B cell (primary cell): Measurements from ENCODE around the gene OR8H2. TPM values are rescaled to one million over a fixed set of nuclear protein-coding genes. Genes with fewer than 3 reads are reported as not detected.

ENCODE experiments used
- ATAC-seq: fragments of 200-7000 bp; cut with Tn5 transposase; one replicate; pipeline ENCODE4 v1.10.0; 2021; ENCODE audit warnings: low read depth, mild to moderate bottlenecking, moderate number of reproducible peaks, moderate library complexity
- CTCF ChIA-PET: fragments of 350-600 bp; sonication (Branson Sonifier 250); formaldehyde crosslinking; loops from one replicate; lab custom pipeline; 2021; ENCODE audit warnings: antibody characterized with exemption, inconsistent platforms; lab: Charles Lee
- POLR2A ChIA-PET: fragments of 350-600 bp; sonication (Branson Sonifier 250); formaldehyde crosslinking; loops from one replicate; lab custom pipeline; 2021; ENCODE audit warnings: antibody characterized with exemption; lab: Charles Lee
- DNase-seq: peaks from one replicate; pipeline ENCODE4 v3.0.0; 2013
- H2AFZ ChIP-seq: 2 replicates; pipeline ENCODE4 v1.6.1; 2012; ENCODE audit warnings: mild to moderate bottlenecking, low read depth, low read length; ENCODE audit not compliant: insufficient read depth, poor library complexity, severe bottlenecking
- H3K27ac ChIP-seq, 2 donors: 1 replicate in 1 of 2; 2 replicates in 1 of 2; pipeline ENCODE4 v1.5.1; 2012 to 2013; ENCODE audit warnings: low read length in 2 of 2, mild to moderate bottlenecking in 2 of 2, moderate library complexity in 1 of 2
- H3K27me3 ChIP-seq, 4 experiments: fragments of 200-600 bp in 1 of 4; sonication (generic) in 1 of 4; replicated peaks in 1 of 4; 1 replicate in 2 of 4; 2 replicates in 2 of 4; pipeline versions ENCODE4 v1.6.1 to v1.7.0; 2013 to 2016; ENCODE audit warnings: low read length in 3 of 4, mild to moderate bottlenecking in 2 of 4, mixed read lengths in 1 of 4, moderate library complexity in 1 of 4; ENCODE audit not compliant: insufficient read depth in 4 of 4, control insufficient read depth in 3 of 4; ENCODE audit errors: control extremely low read depth in 1 of 4
- H3K36me3 ChIP-seq, 2 experiments: replicated peaks in 1 of 2; 1 replicate in 1 of 2; 2 replicates in 1 of 2; pipeline versions ENCODE4 v1.6.1 to v1.7.1; 2013; ENCODE audit warnings: low read length in 1 of 2; ENCODE audit not compliant: insufficient read depth in 2 of 2, control insufficient read depth in 1 of 2; ENCODE audit errors: control extremely low read depth in 1 of 2, extremely low read depth in 1 of 2
- H3K4me1 ChIP-seq, 2 donors: fragments of 200-600 bp in 1 of 2; sonication (generic) in 1 of 2; 1 replicate in 1 of 2; 2 replicates in 1 of 2; pipeline versions ENCODE4 v1.5.1 to v1.6.1; 2013 to 2017; ENCODE audit warnings: low read length in 2 of 2; ENCODE audit not compliant: control insufficient read depth in 2 of 2, insufficient read depth in 2 of 2
- H3K4me2 ChIP-seq: replicated peaks from 2 replicates; pipeline ENCODE3; 2012; ENCODE audit warnings: mild to moderate bottlenecking, low read depth, low read length; ENCODE audit not compliant: poor library complexity, severe bottlenecking
- H3K4me3 ChIP-seq, 5 experiments: fragments of 200-600 bp in 1 of 5; sonication (generic) in 1 of 5; 1 replicate in 3 of 5; 2 replicates in 2 of 5; pipeline versions ENCODE4 v1.5.1 to v1.7.0; 2011 to 2016; ENCODE audit warnings: low read length in 4 of 5, mild to moderate bottlenecking in 4 of 5, low read depth in 2 of 5, control low read depth in 1 of 5, moderate library complexity in 1 of 5; ENCODE audit not compliant: insufficient read depth in 1 of 5; ENCODE audit errors: control extremely low read depth in 1 of 5, extremely low read depth in 1 of 5
- H3K79me2 ChIP-seq: fragments of 200-600 bp; sonication (generic); one replicate; pipeline ENCODE4 v1.6.0; 2016; ENCODE audit warnings: low read length; ENCODE audit not compliant: control insufficient read depth, insufficient read depth
- H3K9ac ChIP-seq: fragments of 200-600 bp; sonication (generic); 2 replicates; pipeline ENCODE4 v1.6.1; 2017; ENCODE audit warnings: mild to moderate bottlenecking, low read length, moderate library complexity
- H3K9me3 ChIP-seq, 3 donors: one replicate each; pipeline versions ENCODE4 v1.6.1 to v1.7.1; 2013; ENCODE audit warnings: low read length in 2 of 3; ENCODE audit not compliant: control insufficient read depth in 2 of 3, insufficient read depth in 1 of 3; ENCODE audit errors: control extremely low read depth in 1 of 3
- H4K20me1 ChIP-seq: 2 replicates; pipeline ENCODE4 v1.6.0; 2012; ENCODE audit warnings: mild to moderate bottlenecking, low read length; ENCODE audit not compliant: insufficient read depth, control insufficient read depth, poor library complexity, severe bottlenecking
- H3K27ac Mint-ChIP-seq: one replicate; pipeline ENCODE4 v1.8.0; 2021; ENCODE audit warnings: mixed read lengths
- H3K27me3 Mint-ChIP-seq: one replicate; pipeline ENCODE4 v1.8.0; 2021; ENCODE audit warnings: mixed read lengths
- H3K4me1 Mint-ChIP-seq: one replicate; pipeline ENCODE4 v1.8.0; 2021; ENCODE audit warnings: mixed read lengths
- H3K4me3 Mint-ChIP-seq: one replicate; pipeline ENCODE4 v1.8.0; 2021; ENCODE audit warnings: mixed read lengths
- H3K9me3 Mint-ChIP-seq: one replicate; pipeline ENCODE4 v1.8.0; 2022; ENCODE audit warnings: mixed read lengths; ENCODE audit not compliant: insufficient read depth
- EZH2 ChIP-seq: IDR thresholded peaks from 2 replicates; pipeline ENCODE4 v1.6.1; 2012; ENCODE audit warnings: borderline replicate concordance, low read depth, mild to moderate bottlenecking, moderate library complexity, low read length; ENCODE audit not compliant: insufficient read depth, poor library complexity, severe bottlenecking
- WGBS: methylation state at CpG from one replicate; pipeline ENCODE4 v1.1.5; 2013; ENCODE audit warnings: missing lambda C conversion rate; ENCODE audit not compliant: insufficient coverage; 5-methylcytosine and 5-hydroxymethylcytosine counted together
- intact Hi-C: fragments of 100-400 bp; cut with micrococcal nuclease; formaldehyde crosslinking; loops from one replicate; pipeline ENCODE4 v1.10.0; 2022
- polyA plus RNA-seq: library from polyadenylated mRNA; depleted of rRNA; stranded (reverse); fragments of >200 nt; gene quantifications from 2 replicates; pipeline ENCODE4 v1.2.3, GENCODE V29; 2012
- small RNA-seq: library from RNA; depleted of rRNA; stranded (forward); fragments of <200 nt; gene quantifications from one replicate; pipeline ENCODE3, GENCODE V24; 2012; ENCODE audit warnings: low replicate concordance, low read depth; ENCODE audit not compliant: insufficient read length
- total RNA-seq, 2 donors: library from RNA; stranded (reverse); fragments of 120-200 nt in 1 of 2; gene quantifications; 1 replicate in 1 of 2; 2 replicates in 1 of 2; pipeline versions ENCODE4 v1.2.3 to v1.2.4, GENCODE V29; 2013 to 2022
- TF ChIP-seq, protein P1 (sequence below): fragments of 200-600 bp; IDR thresholded peaks from one replicate; pipeline ENCODE4 v1.8.0; 2022; ENCODE audit warnings: antibody characterized with exemption, mild to moderate bottlenecking

OR8H2 gene
- total and polyA plus RNA-seq, 2 donors (not counting 1 experiment from before 2014, with no cell fraction given): not detected

DNA sequence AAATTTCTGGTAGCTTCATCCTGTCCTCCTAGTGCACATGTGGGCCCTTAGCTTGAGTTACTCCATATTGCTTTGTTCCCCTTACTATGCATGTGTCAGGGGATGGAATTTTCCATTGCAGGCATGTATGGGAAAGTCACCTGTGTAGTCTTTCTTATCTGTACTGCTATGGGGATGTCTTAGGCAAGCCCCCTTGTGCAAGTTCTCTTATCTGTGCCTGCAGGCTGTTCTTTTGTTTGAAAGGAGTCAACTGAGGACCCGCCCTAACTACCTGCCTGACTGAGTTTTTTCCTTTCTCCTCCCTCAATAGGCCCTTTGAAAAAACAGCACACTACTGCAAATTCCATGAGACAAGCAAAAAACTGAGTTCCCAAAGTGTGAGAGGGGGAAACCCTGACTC is 47.9 kb downstream of the OR8H2 start:
- CTCF ChIA-PET: no interaction called here
- no peaks in the 10 kb centered on the region for H3K4me1 Mint-ChIP-seq
- TF ChIP-seq EZH2: no peak
- TF ChIP-seq, protein P1, sequence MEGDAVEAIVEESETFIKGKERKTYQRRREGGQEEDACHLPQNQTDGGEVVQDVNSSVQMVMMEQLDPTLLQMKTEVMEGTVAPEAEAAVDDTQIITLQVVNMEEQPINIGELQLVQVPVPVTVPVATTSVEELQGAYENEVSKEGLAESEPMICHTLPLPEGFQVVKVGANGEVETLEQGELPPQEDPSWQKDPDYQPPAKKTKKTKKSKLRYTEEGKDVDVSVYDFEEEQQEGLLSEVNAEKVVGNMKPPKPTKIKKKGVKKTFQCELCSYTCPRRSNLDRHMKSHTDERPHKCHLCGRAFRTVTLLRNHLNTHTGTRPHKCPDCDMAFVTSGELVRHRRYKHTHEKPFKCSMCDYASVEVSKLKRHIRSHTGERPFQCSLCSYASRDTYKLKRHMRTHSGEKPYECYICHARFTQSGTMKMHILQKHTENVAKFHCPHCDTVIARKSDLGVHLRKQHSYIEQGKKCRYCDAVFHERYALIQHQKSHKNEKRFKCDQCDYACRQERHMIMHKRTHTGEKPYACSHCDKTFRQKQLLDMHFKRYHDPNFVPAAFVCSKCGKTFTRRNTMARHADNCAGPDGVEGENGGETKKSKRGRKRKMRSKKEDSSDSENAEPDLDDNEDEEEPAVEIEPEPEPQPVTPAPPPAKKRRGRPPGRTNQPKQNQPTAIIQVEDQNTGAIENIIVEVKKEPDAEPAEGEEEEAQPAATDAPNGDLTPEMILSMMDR: no peak
- POLR2A ChIA-PET: no interaction called here
- H3K9ac ChIP-seq: no peak overlapping the region
- intact Hi-C loops: no loop called here
- H2AFZ ChIP-seq: no peak overlapping the region
- H3K9me3 Mint-ChIP-seq: peaks cover 22% of the 10 kb centered on the region
- no peaks in the 10 kb centered on the region for H4K20me1 ChIP-seq
- no peak overlapping the region for H3K27ac ChIP-seq
- no peaks in the 10 kb centered on the region for H3K79me2 ChIP-seq
- no peaks in the 10 kb centered on the region for H3K27me3 ChIP-seq
- no peak overlapping the region for H3K4me2 ChIP-seq
- no CpG with 5 or more reads among the region's 1 CpG for WGBS
- H3K4me3 ChIP-seq: no peak overlapping the region
- no peaks in the 10 kb centered on the region for H3K4me1 ChIP-seq
- no peak overlapping the region for H3K27ac Mint-ChIP-seq
- DNase-seq (no peak), ATAC-seq (no peak)
- no peak overlapping the region for H3K4me3 Mint-ChIP-seq
- H3K36me3 ChIP-seq: no peaks in the 10 kb centered on the region
- H3K9me3 ChIP-seq: peaks cover 0 to 10% (median 2%) of the 10 kb centered on the region in 3 donors
- no peaks in the 10 kb centered on the region for H3K27me3 Mint-ChIP-seq

DNA sequence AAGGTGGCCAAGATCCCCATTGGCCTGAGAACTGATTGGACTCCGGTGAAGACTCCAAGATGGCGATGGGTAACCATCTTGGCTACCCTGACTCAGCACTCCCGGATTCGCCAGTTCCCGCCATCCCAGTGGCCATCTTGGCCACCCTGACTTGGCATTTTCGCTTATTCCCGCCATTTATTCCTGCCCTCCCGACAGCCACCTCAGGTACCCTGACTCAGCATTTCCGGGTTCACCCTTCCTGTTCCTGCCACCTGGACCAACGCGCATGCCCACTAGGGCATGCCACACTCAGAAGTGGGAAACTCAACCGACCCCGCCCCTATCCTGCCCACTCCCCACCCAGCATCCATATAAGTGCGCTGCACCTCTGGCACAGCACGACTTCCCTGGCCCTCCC is 48.8 kb downstream of the OR8H2 start:
- no peak overlapping the region for H3K4me3 ChIP-seq
- no peak for ATAC-seq
- no peak overlapping the region for H2AFZ ChIP-seq
- H3K4me2 ChIP-seq: no peak overlapping the region
- intact Hi-C loops: no loop called here
- no peaks in the 10 kb centered on the region for H4K20me1 ChIP-seq
- no peaks in the 10 kb centered on the region for H3K36me3 ChIP-seq
- no peak overlapping the region for H3K4me3 Mint-ChIP-seq
- H3K79me2 ChIP-seq: no peaks in the 10 kb centered on the region
- no peak overlapping the region for H3K27ac Mint-ChIP-seq
- WGBS: 96% methylated on average over 15 of the region's 15 CpGs
- no peak for DNase-seq
- CTCF ChIA-PET: no interaction called here
- peaks cover 22% of the 10 kb centered on the region for H3K9me3 Mint-ChIP-seq
- no peaks in the 10 kb centered on the region for H3K27me3 ChIP-seq
- H3K9me3 ChIP-seq: peaks cover 0 to 10% (median 2%) of the 10 kb centered on the region in 3 donors
- H3K27ac ChIP-seq: no peak overlapping the region
- H3K27me3 Mint-ChIP-seq: no peaks in the 10 kb centered on the region
- no peaks in the 10 kb centered on the region for H3K4me1 ChIP-seq
- POLR2A ChIA-PET: no interaction called here
- TF ChIP-seq EZH2: no peak
- TF ChIP-seq, protein P1: no peak
- no peaks in the 10 kb centered on the region for H3K4me1 Mint-ChIP-seq
- no peak overlapping the region for H3K9ac ChIP-seq

Small RNA genes lying within 50 kb of the gene (small RNA-seq; reads per million reads assigned to genes)
- gene OR8I4P: not detected

Other genes with a start within 250 kb of the OR8H2 start
- gene TRIM51, start 220.4 kb upstream of the OR8H2 start, total RNA-seq: not detected in 2 replicates
- not detected in 2 replicates for gene TRIM51, start 220.4 kb upstream of the OR8H2 start, polyA plus RNA-seq
- not detected in 2 replicates for gene OR5W2, start 189.1 kb upstream of the OR8H2 start, total RNA-seq
- gene OR5W2, start 189.1 kb upstream of the OR8H2 start, polyA plus RNA-seq: not detected in 2 replicates
- gene OR5I1, start 167.3 kb upstream of the OR8H2 start, total RNA-seq: not detected in 2 replicates
- gene OR5I1, start 167.3 kb upstream of the OR8H2 start, polyA plus RNA-seq: not detected in 2 replicates
- not detected in 2 replicates for gene OR10AG1, start 133.7 kb upstream of the OR8H2 start, total RNA-seq
- not detected in 2 replicates for gene OR10AG1, start 133.7 kb upstream of the OR8H2 start, polyA plus RNA-seq
- not detected in 2 replicates for gene OR5F1, start 109.1 kb upstream of the OR8H2 start, total RNA-seq
- gene OR5F1, start 109.1 kb upstream of the OR8H2 start, polyA plus RNA-seq: not detected in 2 replicates
- not detected in 2 replicates for gene OR5AS1, start 76.0 kb upstream of the OR8H2 start, total RNA-seq
- not detected in 2 replicates for gene OR5AS1, start 76.0 kb upstream of the OR8H2 start, polyA plus RNA-seq
- gene OR8I2, start 10.4 kb upstream of the OR8H2 start, total RNA-seq: not detected in 2 replicates
- gene OR8I2, start 10.4 kb upstream of the OR8H2 start, polyA plus RNA-seq: not detected in 2 replicates
- gene OR8H3, start 18.7 kb downstream of the OR8H2 start, total RNA-seq: not detected in 2 replicates
- gene OR8H3, start 18.7 kb downstream of the OR8H2 start, polyA plus RNA-seq: not detected in 2 replicates
- not detected in 2 replicates for gene OR8J3, start 36.5 kb downstream of the OR8H2 start, total RNA-seq
- gene OR8J3, start 36.5 kb downstream of the OR8H2 start, polyA plus RNA-seq: not detected in 2 replicates
- not detected in 2 replicates for gene OR8K5, start 56.6 kb downstream of the OR8H2 start, total RNA-seq
- gene OR8K5, start 56.6 kb downstream of the OR8H2 start, polyA plus RNA-seq: not detected in 2 replicates
- not detected in 2 replicates for gene OR5J2, start 72.9 kb downstream of the OR8H2 start, total RNA-seq
- gene OR5J2, start 72.9 kb downstream of the OR8H2 start, polyA plus RNA-seq: not detected in 2 replicates
- gene OR5T2, start 130.6 kb downstream of the OR8H2 start, total RNA-seq: not detected in 2 replicates
- gene OR5T2, start 130.6 kb downstream of the OR8H2 start, polyA plus RNA-seq: not detected in 2 replicates
- gene OR5T3, start 148.6 kb downstream of the OR8H2 start, total RNA-seq: not detected in 2 replicates
- gene OR5T3, start 148.6 kb downstream of the OR8H2 start, polyA plus RNA-seq: not detected in 2 replicates
- gene OR5T1, start 170.5 kb downstream of the OR8H2 start, total RNA-seq: not detected in 2 replicates
- gene OR5T1, start 170.5 kb downstream of the OR8H2 start, polyA plus RNA-seq: not detected in 2 replicates
- not detected in 2 replicates for gene OR8H1, start 188.6 kb downstream of the OR8H2 start, total RNA-seq
- gene OR8H1, start 188.6 kb downstream of the OR8H2 start, polyA plus RNA-seq: not detected in 2 replicates
- gene OR8K3, start 211.5 kb downstream of the OR8H2 start, total RNA-seq: not detected in 2 replicates
- gene OR8K3, start 211.5 kb downstream of the OR8H2 start, polyA plus RNA-seq: not detected in 2 replicates
- not detected in 2 replicates for gene OR8K1, start 242.4 kb downstream of the OR8H2 start, total RNA-seq
- gene OR8K1, start 242.4 kb downstream of the OR8H2 start, polyA plus RNA-seq: not detected in 2 replicates